CD4-positive, alpha-beta T cell treated with Interleukin-15 for 4 hours (primary cell): ENCODE measurements around the gene ANKRD40.
A peak's percentile ranks its signal among the peaks of the same experiment; 100 is the strongest.
"Not testable (repeated sequence)": the region's sequence is repeated elsewhere in the genome, so short reads cannot be mapped to it uniquely, and the experiment has no call there.

Source experiments
- DNase-seq: peaks from one replicate; pipeline ENCODE4 v3.0.0-alpha.2; 2020; ENCODE audit warnings: low spot score

Gene ANKRD40

GRCh38 chr17:50707289-50708049 lies at the start of gene ANKRD40:
ANKRD40 (minus strand) TSS chr17:50707914; CDS start chr17:50707654, 260 bp downstream.
- peak; percentile 94 for DNase-seq

- DNase-seq, result no peak
Measured at GRCh38 chr17:50754521-50754920, 46.8 kb upstream of the ANKRD40 start.

- DNase-seq, result no peak
Measured at GRCh38 chr17:50749245-50749644, 41.5 kb upstream of the ANKRD40 start.

GRCh38 chr17:50745631-50746030 lies 37.9 kb upstream of the ANKRD40 start:
- no peak for DNase-seq

GRCh38 chr17:50739098-50739497 lies 31.4 kb upstream of the ANKRD40 start:
- DNase-seq, result no peak

- DNase-seq, result no peak
Measured at GRCh38 chr17:50737118-50737698, 29.5 kb upstream of the ANKRD40 start.

- DNase-seq, result no peak
Measured at GRCh38 chr17:50735287-50735686, 27.6 kb upstream of the ANKRD40 start.

GRCh38 chr17:50731575-50732460 lies 24.1 kb upstream of the ANKRD40 start:
- DNase-seq, result peak; percentile 31

GRCh38 chr17:50728881-50729765 lies 21.4 kb upstream of the ANKRD40 start:
- no peak for DNase-seq

GRCh38 chr17:50728112-50728429 lies 20.4 kb upstream of the ANKRD40 start:
- no peak for DNase-seq

- no peak for DNase-seq
Measured at GRCh38 chr17:50725769-50726655, 18.3 kb upstream of the ANKRD40 start.

- not testable (repeated sequence) for DNase-seq
Measured at GRCh38 chr17:50724622-50725021, 16.9 kb upstream of the ANKRD40 start.

- no peak for DNase-seq
Measured at GRCh38 chr17:50722746-50723145, 15.0 kb upstream of the ANKRD40 start.

GRCh38 chr17:50721194-50722010 lies 13.7 kb upstream of the ANKRD40 start:
- peak; percentile 42 for DNase-seq

- DNase-seq, result peak; percentile 22
Measured at GRCh38 chr17:50719924-50720794, 12.4 kb upstream of the ANKRD40 start.

GRCh38 chr17:50719144-50719923 lies 11.6 kb upstream of the ANKRD40 start, which contains the start of gene LUC7L3:
LUC7L3 (plus strand) TSS chr17:50719603; CDS start chr17:50719733, 130 bp downstream.
- DNase-seq, result peak; percentile 90

- no peak for DNase-seq
Measured at GRCh38 chr17:50715471-50715870, 7.8 kb upstream of the ANKRD40 start.

GRCh38 chr17:50712641-50713040 lies 4.9 kb upstream of the ANKRD40 start:
- no peak for DNase-seq
